HepG2 (cell line): ENCODE data around the gene DENND2A. TPM values are rescaled to one million over a fixed set of nuclear protein-coding genes. Genes with fewer than 3 reads are reported as not detected.

Source experiments
- ATAC-seq: fragments of 200-7000 bp; cut with Tn5 transposase; 3 replicates; pipeline ENCODE4 v1.9.1; 2020; ENCODE audit warnings: mild to moderate bottlenecking, moderate library complexity
- BruUV-seq: library from RNA; stranded (reverse); fragments of 400-500 nt; replicated peaks from 2 replicates; lab custom pipeline; 2021; lab: Mats Ljungman, UMichigan
- CTCF ChIA-PET: fragments of 300-600 bp; formaldehyde crosslinking; extraction: SDS; loops from one replicate; lab custom pipeline; 2021; ENCODE audit warnings: low total read pairs, inconsistent platforms, low intra/inter-chr PET ratio; lab: Yijun Ruan, JAX
- POLR2A ChIA-PET: fragments of 350-600 bp; sonication (Branson Sonifier 250); formaldehyde crosslinking; loops from one replicate; lab custom pipeline; 2020; ENCODE audit warnings: antibody characterized with exemption, inconsistent platforms; lab: Yijun Ruan, JAX
- DNase-seq: peaks from one replicate; pipeline ENCODE4 v3.0.0-alpha.2; 2015; ENCODE audit warnings: low spot score
- FAIRE-seq: peaks from 3 replicates; lab custom pipeline; 2011; peaks lifted over from hg19 to GRCh38; lab: Jason Lieb, UNC
- H2AFZ ChIP-seq: one replicate; pipeline ENCODE4 v1.6.1; 2011; ENCODE audit warnings: low read length, inconsistent platforms
- H3K27ac ChIP-seq: fragments of 300-600 bp; 3 replicates; pipeline ENCODE4 v1.8.0; 2011; ENCODE audit warnings: mixed run types, mild to moderate bottlenecking, mixed read lengths, low read length, inconsistent platforms; ENCODE audit not compliant: insufficient read depth; ENCODE audit errors: extremely low read length
- H3K27me3 ChIP-seq, 2 experiments: fragments of 200-600 bp in 1 of 2; 2 replicates in 1 of 2; 3 replicates in 1 of 2; pipeline versions ENCODE4 v1.6.0 to v1.8.0; 2011; ENCODE audit warnings: low read length in 2 of 2, mild to moderate bottlenecking in 2 of 2, moderate library complexity in 2 of 2, inconsistent platforms in 1 of 2; ENCODE audit not compliant: insufficient read depth in 2 of 2, control insufficient read depth in 1 of 2
- H3K36me3 ChIP-seq, 2 experiments: fragments of 200-600 bp in 1 of 2; replicated peaks in 1 of 2; 2 replicates in 1 of 2; 3 replicates in 1 of 2; pipeline versions ENCODE4 v1.5.1 to v1.8.0; 2011; ENCODE audit warnings: low read length in 2 of 2, inconsistent platforms in 1 of 2; ENCODE audit not compliant: insufficient read depth in 2 of 2, control insufficient read depth in 1 of 2
- H3K4me1 ChIP-seq: 2 replicates; pipeline ENCODE4 v1.5.1; 2012; ENCODE audit warnings: low read length, inconsistent platforms; ENCODE audit not compliant: insufficient read depth
- H3K4me2 ChIP-seq: 2 replicates; pipeline ENCODE4 v1.6.0; 2011; ENCODE audit warnings: low read depth, low read length, inconsistent platforms
- H3K4me3 ChIP-seq, 3 experiments: fragments of 200-600 bp in 1 of 3; sonication (generic), shearing (Covaris generic) in 1 of 3; replicated peaks in 1 of 3; 2 replicates each; pipeline ENCODE4 v1.5.1; 2011 to 2016; ENCODE audit warnings: low read length in 3 of 3, inconsistent platforms in 2 of 3, low read depth in 2 of 3, mild to moderate bottlenecking in 2 of 3, control low read depth in 1 of 3, mixed read lengths in 1 of 3; ENCODE audit not compliant: insufficient read depth in 1 of 3
- H3K79me2 ChIP-seq: one replicate; pipeline ENCODE4 v1.6.1; 2011; ENCODE audit warnings: low read length, inconsistent platforms; ENCODE audit not compliant: insufficient read depth
- H3K9ac ChIP-seq: 2 replicates; pipeline ENCODE4 v1.6.0; 2011; ENCODE audit warnings: mild to moderate bottlenecking, low read depth, low read length, inconsistent platforms; ENCODE audit not compliant: insufficient read depth
- H3K9me3 ChIP-seq: 2 replicates; pipeline ENCODE4 v1.5.1; 2012; ENCODE audit warnings: mild to moderate bottlenecking, low read length
- H4K20me1 ChIP-seq: 2 replicates; pipeline ENCODE4 v1.6.0; 2011; ENCODE audit warnings: inconsistent platforms, mild to moderate bottlenecking, low read length, moderate library complexity; ENCODE audit not compliant: insufficient read depth
- CBX2 ChIP-seq, 2 experiments: fragments of 200-600 bp in 1 of 2; sonication (generic); formaldehyde crosslinking in 1 of 2; IDR thresholded peaks; 2 replicates each; pipeline versions ENCODE4 v1.7.0 to v1.8.1; 2018 to 2022; ENCODE audit warnings: low read depth in 2 of 2, low read length in 1 of 2, mild to moderate bottlenecking in 1 of 2, missing genetic modification reagents in 1 of 2
- GATAD1 ChIP-seq: IDR thresholded peaks from 2 replicates; pipeline ENCODE4 v1.6.1; 2016; ENCODE audit warnings: missing genetic modification reagents, missing compliant biosample characterization
- whole genome bisulfite sequencing: methylation state at CpG from one replicate; pipeline ENCODE4 v1.1.6; 2017; ENCODE audit warnings: low lambda C conversion rate; 5-methylcytosine and 5-hydroxymethylcytosine counted together
- in situ Hi-C: cut with HindIII; loops from 2 replicates; pipeline ENCODE4 v1.10.0; 2017; ENCODE audit warnings: low pct_unique_long_range_greater_than_20kb; ENCODE audit not compliant: extremely low pct_ligation_motif_present
- intact Hi-C: fragments of 100-400 bp; cut with micrococcal nuclease; formaldehyde crosslinking; loops from one replicate; pipeline ENCODE4 v1.10.0; 2022; ENCODE audit not compliant: unreplicated experiment
- polyA plus RNA-seq, 8 experiments: library from polyadenylated mRNA; depleted of rRNA in 3 of 8; stranded (reverse) in 7 of 8; unstranded in 1 of 8; fragments of >200 nt; fragmentation: Illumina TruSeq in 4 of 8; extraction: Trizol in 4 of 8; gene quantifications; 2 replicates each; pipeline versions ENCODE4 v1.2.1 to v1.2.3, GENCODE V29; 2011 to 2016; ENCODE audit warnings: low read depth in 4 of 8, missing spikeins in 1 of 8, mixed read lengths in 1 of 8; ENCODE audit not compliant: insufficient read depth in 1 of 8
- total RNA-seq, 5 experiments: library from RNA; depleted of rRNA; stranded (reverse); fragments of >200 nt; fragmentation: Illumina TruSeq; extraction: Trizol; gene quantifications; 2 replicates each; pipeline ENCODE4 v1.2.3, GENCODE V29; 2016; ENCODE audit warnings: low read depth in 1 of 5
- TF ChIP-seq, protein P1 (sequence below): sonication (generic); formaldehyde crosslinking; IDR thresholded peaks from 2 replicates; pipeline ENCODE4 v1.4.0; 2020; ENCODE audit warnings: mild to moderate bottlenecking, missing genetic modification reagents
- TF ChIP-seq, protein P2 (sequence below): sonication (generic); formaldehyde crosslinking; IDR thresholded peaks from 2 replicates; pipeline ENCODE4 v1.4.0; 2020; ENCODE audit warnings: missing genetic modification reagents, borderline replicate concordance

DENND2A gene
- total and polyA plus RNA-seq, 2 of the 13 experiments (the other 11 are each of a cell fraction or from before 2014, with no cell fraction given): not detected

DNA sequence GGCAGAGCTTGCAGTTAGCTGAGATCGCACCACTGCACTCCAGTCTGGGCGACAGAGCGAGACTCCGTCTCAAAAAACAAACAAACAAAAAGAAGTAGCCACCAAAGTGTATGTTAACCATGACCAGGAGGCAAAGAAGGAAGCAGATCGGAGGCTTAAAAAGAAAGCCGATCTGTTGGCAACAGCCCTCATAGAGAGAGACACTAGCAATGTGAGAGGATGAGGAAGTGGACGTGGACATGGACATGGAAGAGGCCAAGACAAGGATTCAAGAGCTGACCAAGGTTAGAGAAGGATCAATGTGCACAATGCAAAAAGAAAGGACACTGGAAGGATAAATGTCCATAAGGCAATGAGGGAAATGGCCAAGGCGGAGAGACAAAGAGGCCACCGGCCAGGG, 17.3 kb upstream of the DENND2A start:
- Histone ChIP-seq H3K79me2 (no peaks in the 10 kb centered on the region), H3K27ac (no peak overlapping the region), H3K4me2 (no peak overlapping the region), H4K20me1 (no peaks in the 10 kb centered on the region), H3K9me3 (no peaks in the 10 kb centered on the region), H3K9ac (no peak overlapping the region), H3K36me3 (no peaks in the 10 kb centered on the region), H2AFZ (no peak overlapping the region), H3K4me1 (peaks cover 26% of the 10 kb centered on the region), H3K27me3 (peaks cover 0 to 12% of the 10 kb centered on the region in 2 experiments; a peak in 2 of 5 replicates), H3K4me3 (no peak overlapping the region)
- FAIRE-seq (no peak), ATAC-seq (no peak), DNase-seq (no peak)
- no peak for TF ChIP-seq GATAD1 (CRISPR knock-in tag)
- TF ChIP-seq, protein P1, sequence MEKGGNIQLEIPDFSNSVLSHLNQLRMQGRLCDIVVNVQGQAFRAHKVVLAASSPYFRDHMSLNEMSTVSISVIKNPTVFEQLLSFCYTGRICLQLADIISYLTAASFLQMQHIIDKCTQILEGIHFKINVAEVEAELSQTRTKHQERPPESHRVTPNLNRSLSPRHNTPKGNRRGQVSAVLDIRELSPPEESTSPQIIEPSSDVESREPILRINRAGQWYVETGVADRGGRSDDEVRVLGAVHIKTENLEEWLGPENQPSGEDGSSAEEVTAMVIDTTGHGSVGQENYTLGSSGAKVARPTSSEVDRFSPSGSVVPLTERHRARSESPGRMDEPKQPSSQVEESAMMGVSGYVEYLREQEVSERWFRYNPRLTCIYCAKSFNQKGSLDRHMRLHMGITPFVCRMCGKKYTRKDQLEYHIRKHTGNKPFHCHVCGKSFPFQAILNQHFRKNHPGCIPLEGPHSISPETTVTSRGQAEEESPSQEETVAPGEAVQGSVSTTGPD (CRISPR knock-in tag): no peak
- TF ChIP-seq, protein P2, sequence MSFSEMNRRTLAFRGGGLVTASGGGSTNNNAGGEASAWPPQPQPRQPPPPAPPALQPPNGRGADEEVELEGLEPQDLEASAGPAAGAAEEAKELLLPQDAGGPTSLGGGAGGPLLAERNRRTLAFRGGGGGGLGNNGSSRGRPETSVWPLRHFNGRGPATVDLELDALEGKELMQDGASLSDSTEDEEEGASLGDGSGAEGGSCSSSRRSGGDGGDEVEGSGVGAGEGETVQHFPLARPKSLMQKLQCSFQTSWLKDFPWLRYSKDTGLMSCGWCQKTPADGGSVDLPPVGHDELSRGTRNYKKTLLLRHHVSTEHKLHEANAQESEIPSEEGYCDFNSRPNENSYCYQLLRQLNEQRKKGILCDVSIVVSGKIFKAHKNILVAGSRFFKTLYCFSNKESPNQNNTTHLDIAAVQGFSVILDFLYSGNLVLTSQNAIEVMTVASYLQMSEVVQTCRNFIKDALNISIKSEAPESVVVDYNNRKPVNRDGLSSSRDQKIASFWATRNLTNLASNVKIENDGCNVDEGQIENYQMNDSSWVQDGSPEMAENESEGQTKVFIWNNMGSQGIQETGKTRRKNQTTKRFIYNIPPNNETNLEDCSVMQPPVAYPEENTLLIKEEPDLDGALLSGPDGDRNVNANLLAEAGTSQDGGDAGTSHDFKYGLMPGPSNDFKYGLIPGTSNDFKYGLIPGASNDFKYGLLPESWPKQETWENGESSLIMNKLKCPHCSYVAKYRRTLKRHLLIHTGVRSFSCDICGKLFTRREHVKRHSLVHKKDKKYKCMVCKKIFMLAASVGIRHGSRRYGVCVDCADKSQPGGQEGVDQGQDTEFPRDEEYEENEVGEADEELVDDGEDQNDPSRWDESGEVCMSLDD (CRISPR knock-in tag): no peak
- TF ChIP-seq CBX2 (IDR thresholded peaks at IDR 0.05; ENCODE audit: low read depth, low read length): no peak
- TF ChIP-seq CBX2 (CRISPR knock-in tag; IDR thresholded peaks at IDR 0.05; ENCODE audit: low read depth): no peak
- ChIA-PET POLR2A (no interaction called here), CTCF (no interaction called here)
- BruUV-seq: no TSS peak
- intact Hi-C loops (loop anchor here (10.0 kb wide), 1 partner anchor 357 kb away; the partner anchor contains the start of gene MRPS33), in situ Hi-C loops (no loop called here)
- WGBS: 66% methylated on average over 9 of the region's 9 CpGs
